MG63 (cell line): ENCODE results near the gene TUSC7. TPM values are rescaled to one million over a fixed set of nuclear protein-coding genes. Genes with fewer than 3 reads are reported as not detected.

Experiments
- DNase-seq: peaks from one replicate; pipeline ENCODE4 v3.0.0-alpha.2; 2020
- H3K27me3 ChIP-seq: fragments of 250-450 bp; sonication (Bioruptor Pico); 2 replicates; pipeline ENCODE4 v1.5.1; 2020; ENCODE audit warnings: mild to moderate bottlenecking, moderate library complexity
- H3K36me3 ChIP-seq: fragments of 250-450 bp; sonication (Bioruptor Pico); 2 replicates; pipeline ENCODE4 v1.5.1; 2020; ENCODE audit warnings: mild to moderate bottlenecking, moderate library complexity
- H3K4me3 ChIP-seq: fragments of 250-450 bp; sonication (Bioruptor Pico); 2 replicates; pipeline ENCODE4 v1.5.1; 2020; ENCODE audit warnings: mild to moderate bottlenecking, moderate library complexity
- H3K9me3 ChIP-seq: fragments of 250-450 bp; sonication (Bioruptor Pico); 2 replicates; pipeline ENCODE4 v1.5.1; 2020; ENCODE audit warnings: mild to moderate bottlenecking, moderate library complexity
- total RNA-seq: library from RNA; depleted of rRNA; stranded (reverse); fragments of >200 nt; shearing (Covaris generic); gene quantifications from 2 replicates; pipeline ENCODE4 v1.2.3, GENCODE V29; 2014; ENCODE audit warnings: low replicate concordance; rRNA removed

The TUSC7 gene
- total RNA-seq: not detected in 2 replicates

DNA sequence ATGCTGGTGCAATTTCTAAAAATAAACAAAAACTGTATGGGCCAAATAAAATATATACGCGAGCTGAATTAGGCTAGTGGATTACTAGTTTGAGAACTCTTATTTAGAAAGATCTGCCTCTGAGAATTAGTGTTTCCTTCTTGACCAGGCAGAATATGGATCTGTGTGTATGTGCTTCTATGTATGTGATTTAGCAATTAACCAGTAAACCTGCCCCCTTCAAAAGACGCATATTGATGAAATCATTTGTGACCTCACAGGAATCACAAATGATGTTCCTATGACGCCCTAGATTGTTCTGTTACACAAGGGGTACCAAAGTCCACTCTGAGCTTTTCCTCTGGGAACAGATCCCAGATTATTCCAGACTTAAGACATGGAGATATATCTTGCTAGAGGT lies at the start of gene TUSC7:
TUSC7 (plus strand) TSS at position 301 of the 400 bp plus-strand sequence.
- H3K36me3 ChIP-seq: no peaks in the 10 kb centered on the region
- H3K9me3 ChIP-seq: no peaks in the 10 kb centered on the region
- H3K27me3 ChIP-seq: no peaks in the 10 kb centered on the region
- DNase-seq: no peak
- no peak within 1 kb of the TSS for H3K4me3 ChIP-seq

- Histone ChIP-seq H3K36me3 (no peaks in the 10 kb centered on the region), H3K27me3 (no peaks in the 10 kb centered on the region), H3K9me3 (no peaks in the 10 kb centered on the region), H3K4me3 (no peak overlapping the region)
- no peak for DNase-seq
Measured at GRCh38 chr3:116661196-116661595, 48.4 kb upstream of the TUSC7 start.

DNA sequence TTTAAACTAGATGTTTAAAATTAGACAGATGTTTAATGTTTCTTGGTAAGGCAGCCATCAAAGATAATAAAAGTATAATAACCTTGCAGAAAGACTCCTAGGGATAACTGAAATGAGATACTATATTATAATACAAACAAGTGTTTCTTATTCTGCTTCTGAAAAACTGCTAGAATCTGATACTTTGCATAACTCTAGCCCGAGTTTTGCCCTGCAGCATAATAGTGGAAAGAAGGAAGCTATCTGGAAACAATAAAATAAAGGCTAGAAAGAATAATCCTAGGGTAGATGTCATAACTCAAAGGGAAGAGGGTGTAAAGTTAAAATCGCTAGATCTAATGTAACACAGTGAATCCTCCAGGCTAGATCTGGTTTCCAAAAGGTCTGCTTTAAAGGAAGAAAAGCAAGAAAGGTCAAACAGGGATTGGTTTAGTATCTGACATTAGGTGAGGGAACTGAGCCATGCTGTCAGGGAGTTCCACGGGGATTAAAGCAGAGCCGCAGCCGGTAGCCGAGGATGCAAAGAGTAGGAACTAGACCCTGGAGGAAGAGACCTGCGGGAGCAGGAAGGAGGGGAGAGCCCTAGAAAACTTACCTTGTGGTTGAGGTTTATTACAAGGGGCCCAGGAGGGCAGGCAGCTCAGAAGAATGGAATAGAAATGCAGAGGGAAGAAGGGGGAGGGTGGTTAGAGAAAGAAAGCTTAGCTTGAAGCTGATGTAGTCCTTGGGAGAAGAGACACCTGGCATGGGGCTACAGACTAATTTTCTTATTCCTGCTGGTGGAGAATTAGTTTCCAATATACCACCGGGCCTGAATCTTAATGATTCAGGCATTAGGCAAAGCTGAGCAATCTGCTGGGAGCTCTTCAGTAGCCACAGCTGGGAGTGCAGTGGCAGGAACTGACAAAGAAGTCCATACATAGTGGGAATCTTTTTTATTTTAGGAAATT lies 46.1 kb upstream of the TUSC7 start:
- no peaks in the 10 kb centered on the region for H3K9me3 ChIP-seq
- H3K4me3 ChIP-seq: no peak overlapping the region
- H3K36me3 ChIP-seq: no peaks in the 10 kb centered on the region
- DNase-seq: no peak
- no peaks in the 10 kb centered on the region for H3K27me3 ChIP-seq

GRCh38 chr3:116667324-116667723 lies 42.3 kb upstream of the TUSC7 start:
- no peak overlapping the region for H3K4me3 ChIP-seq
- no peak for DNase-seq
- H3K36me3 ChIP-seq: no peaks in the 10 kb centered on the region

DNA sequence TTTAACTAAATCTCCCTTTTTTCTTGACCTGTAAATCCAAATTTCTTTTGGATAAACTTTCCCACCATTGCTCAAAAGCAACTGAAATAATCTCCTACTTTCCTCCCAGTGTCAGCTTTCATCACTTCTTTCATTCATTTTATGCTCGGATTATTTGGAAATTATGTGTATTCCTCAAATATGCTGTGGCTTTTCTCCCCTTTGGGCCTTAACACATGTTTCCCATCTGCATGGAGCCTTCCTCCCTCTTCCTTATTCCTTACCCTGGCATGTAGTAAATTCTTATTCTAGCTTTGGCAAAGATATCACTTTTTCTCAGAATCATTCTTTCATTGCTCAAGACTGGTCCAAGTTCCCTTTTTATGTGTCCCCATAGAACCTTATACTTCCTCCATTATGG lies 41.8 kb upstream of the TUSC7 start:
- no peak for DNase-seq
- Histone ChIP-seq H3K36me3 (no peaks in the 10 kb centered on the region), H3K27me3 (no peaks in the 10 kb centered on the region), H3K9me3 (no peaks in the 10 kb centered on the region), H3K4me3 (no peak overlapping the region)

More at GRCh38 chr3:116667324-116667723, 42.3 kb upstream of the TUSC7 start:
- Histone ChIP-seq H3K9me3 (no peaks in the 10 kb centered on the region), H3K27me3 (no peaks in the 10 kb centered on the region)

- no peak for DNase-seq
- Histone ChIP-seq H3K9me3 (no peaks in the 10 kb centered on the region), H3K36me3 (no peaks in the 10 kb centered on the region)
Measured at GRCh38 chr3:116669576-116669975, 40.0 kb upstream of the TUSC7 start.

GRCh38 chr3:116671151-116671550 lies 38.4 kb upstream of the TUSC7 start:
- H3K9me3 ChIP-seq: no peaks in the 10 kb centered on the region
- no peak overlapping the region for H3K4me3 ChIP-seq
- H3K27me3 ChIP-seq: no peaks in the 10 kb centered on the region
- no peaks in the 10 kb centered on the region for H3K36me3 ChIP-seq
- no peak for DNase-seq

More at GRCh38 chr3:116669576-116669975, 40.0 kb upstream of the TUSC7 start:
- Histone ChIP-seq H3K4me3 (no peak overlapping the region), H3K27me3 (no peaks in the 10 kb centered on the region)

DNA sequence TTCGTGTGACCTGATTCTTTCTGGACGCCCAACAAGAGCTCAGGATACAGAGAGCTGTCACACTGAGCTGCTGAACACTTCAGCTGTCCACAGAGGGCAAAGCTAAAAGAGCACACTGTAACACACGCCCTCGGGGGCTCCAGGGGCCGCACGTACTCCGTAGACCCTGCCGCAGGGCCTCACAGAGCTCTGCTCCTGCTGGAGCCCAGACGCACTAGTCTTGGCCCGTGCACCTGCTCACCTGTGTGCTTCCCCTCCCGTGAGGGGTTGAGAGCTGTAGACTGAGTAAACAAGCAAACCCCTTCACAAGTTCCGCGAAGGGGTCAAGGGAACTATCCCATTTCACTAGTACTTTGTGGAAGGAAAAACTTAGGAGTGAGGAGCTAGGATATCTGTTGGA lies 30.7 kb upstream of the TUSC7 start:
- no peak for DNase-seq
- Histone ChIP-seq H3K9me3 (no peaks in the 10 kb centered on the region), H3K27me3 (no peaks in the 10 kb centered on the region), H3K4me3 (no peak overlapping the region), H3K36me3 (no peaks in the 10 kb centered on the region)

DNA sequence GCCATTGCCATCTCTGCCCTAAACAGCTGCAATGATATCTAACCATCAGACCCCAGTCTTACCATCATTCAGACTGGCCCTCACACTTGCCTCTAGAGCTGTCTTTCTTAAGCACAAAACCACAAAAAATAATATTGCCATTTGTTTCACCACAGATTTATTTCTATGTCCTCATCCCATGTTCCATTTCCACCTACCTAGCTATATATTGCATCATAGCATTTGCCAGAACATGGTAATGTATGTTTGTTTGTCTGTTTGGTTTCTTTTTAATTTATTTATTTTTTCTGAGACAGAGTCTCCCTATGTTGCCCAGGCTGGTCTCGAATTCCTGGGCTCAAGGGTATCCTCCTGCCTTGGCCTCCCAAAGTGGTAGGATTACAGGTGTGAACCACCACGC lies 18.5 kb upstream of the TUSC7 start:
- no peaks in the 10 kb centered on the region for H3K36me3 ChIP-seq
- DNase-seq: no peak
- no peak overlapping the region for H3K4me3 ChIP-seq
- no peaks in the 10 kb centered on the region for H3K9me3 ChIP-seq
- H3K27me3 ChIP-seq: no peaks in the 10 kb centered on the region

DNA sequence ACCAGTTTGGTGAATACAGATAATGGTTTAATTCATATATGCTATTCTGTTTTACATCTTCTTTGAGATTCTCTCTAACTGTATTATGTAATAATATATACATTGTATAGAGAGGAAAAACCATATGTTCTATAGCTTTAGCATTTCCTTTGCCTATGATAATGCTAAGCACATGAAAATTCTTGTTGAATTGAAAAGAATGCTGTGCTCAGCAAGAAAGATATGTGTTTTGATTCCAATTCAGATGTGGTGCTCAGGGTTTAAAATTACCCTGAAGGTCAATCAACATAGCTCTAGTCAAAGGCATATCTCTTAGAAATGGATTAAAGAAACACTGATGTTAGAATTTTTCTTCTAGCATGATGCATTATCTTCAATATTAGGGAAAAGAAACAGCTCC lies 8.5 kb upstream of the TUSC7 start:
- Histone ChIP-seq H3K4me3 (no peak overlapping the region), H3K27me3 (no peaks in the 10 kb centered on the region), H3K9me3 (no peaks in the 10 kb centered on the region), H3K36me3 (no peaks in the 10 kb centered on the region)
- no peak for DNase-seq

GRCh38 chr3:116702334-116702733 lies 7.2 kb upstream of the TUSC7 start:
- DNase-seq: no peak
- H3K36me3 ChIP-seq: no peaks in the 10 kb centered on the region
- no peaks in the 10 kb centered on the region for H3K9me3 ChIP-seq
- no peak overlapping the region for H3K4me3 ChIP-seq
- H3K27me3 ChIP-seq: no peaks in the 10 kb centered on the region

DNA sequence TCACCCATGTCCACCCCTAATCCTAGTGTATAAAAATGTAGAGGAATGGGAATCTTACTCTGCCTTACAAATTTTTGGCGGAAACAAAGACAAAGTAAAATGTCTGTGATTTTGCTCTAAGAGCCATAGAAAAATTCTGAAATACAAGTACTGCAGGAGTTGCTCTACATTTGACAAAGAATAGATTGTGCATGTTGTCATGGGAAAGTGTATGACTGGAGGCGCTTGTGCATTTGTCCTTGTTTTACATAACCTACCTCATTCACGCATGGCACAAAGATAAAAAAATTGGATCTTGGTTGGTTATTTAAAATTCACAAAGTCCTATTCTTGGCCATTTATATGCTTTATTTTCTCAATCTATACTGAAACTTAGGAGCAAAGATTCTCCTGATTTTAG lies 2.0 kb upstream of the TUSC7 start:
- no peak for DNase-seq
- Histone ChIP-seq H3K4me3 (no peak overlapping the region), H3K27me3 (no peaks in the 10 kb centered on the region), H3K36me3 (no peaks in the 10 kb centered on the region), H3K9me3 (no peaks in the 10 kb centered on the region)

DNA sequence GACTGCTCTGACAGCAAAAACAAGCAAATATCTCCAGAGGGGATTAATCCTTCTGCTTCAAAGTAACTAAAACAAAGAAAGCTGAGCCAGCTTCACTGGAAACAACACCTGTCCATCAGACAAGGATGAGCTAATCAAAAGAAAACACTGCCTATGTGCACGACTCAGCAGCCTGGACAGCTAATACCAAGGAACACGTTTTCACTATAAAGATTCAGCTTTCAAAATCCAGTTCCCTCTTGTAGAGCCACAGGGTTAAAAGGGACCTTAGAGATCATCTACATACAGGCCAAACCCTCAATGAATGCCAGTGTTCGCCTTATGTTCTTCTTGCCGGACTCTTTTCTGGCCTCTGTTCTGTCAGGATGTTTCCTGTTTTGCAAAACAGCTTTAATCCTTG lies 6.9 kb downstream of the TUSC7 start:
- Histone ChIP-seq H3K9me3 (no peaks in the 10 kb centered on the region), H3K27me3 (no peaks in the 10 kb centered on the region), H3K4me3 (no peak overlapping the region), H3K36me3 (no peaks in the 10 kb centered on the region)
- DNase-seq: no peak

DNA sequence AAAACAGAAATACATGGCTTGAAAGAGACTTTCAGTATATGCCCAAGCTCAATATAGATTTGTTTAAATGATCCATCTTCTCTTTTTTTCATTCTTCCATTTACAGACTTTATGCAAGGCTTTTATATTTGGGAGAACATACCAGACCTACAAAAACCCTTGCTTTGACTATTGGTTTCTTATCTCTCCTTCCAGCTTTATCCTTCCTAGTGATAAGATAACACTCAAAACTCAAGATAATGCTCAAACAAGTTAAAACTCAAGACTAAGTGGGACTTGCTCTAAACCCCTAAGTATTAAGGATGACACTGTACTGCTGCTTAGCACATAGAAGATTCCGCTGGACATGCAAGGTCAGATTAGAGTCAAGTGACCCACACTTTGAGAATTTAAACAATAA lies 8.0 kb downstream of the TUSC7 start:
- Histone ChIP-seq H3K9me3 (no peaks in the 10 kb centered on the region), H3K36me3 (no peaks in the 10 kb centered on the region), H3K4me3 (no peak overlapping the region), H3K27me3 (no peaks in the 10 kb centered on the region)
- DNase-seq: no peak

GRCh38 chr3:116728454-116728853 lies 18.9 kb downstream of the TUSC7 start:
- no peak for DNase-seq
- no peaks in the 10 kb centered on the region for H3K9me3 ChIP-seq
- no peak overlapping the region for H3K4me3 ChIP-seq
- no peaks in the 10 kb centered on the region for H3K27me3 ChIP-seq
- H3K36me3 ChIP-seq: no peaks in the 10 kb centered on the region

GRCh38 chr3:116734243-116734642 lies 24.7 kb downstream of the TUSC7 start:
- Histone ChIP-seq H3K4me3 (no peak overlapping the region), H3K9me3 (no peaks in the 10 kb centered on the region), H3K27me3 (no peaks in the 10 kb centered on the region), H3K36me3 (no peaks in the 10 kb centered on the region)
- no peak for DNase-seq

DNA sequence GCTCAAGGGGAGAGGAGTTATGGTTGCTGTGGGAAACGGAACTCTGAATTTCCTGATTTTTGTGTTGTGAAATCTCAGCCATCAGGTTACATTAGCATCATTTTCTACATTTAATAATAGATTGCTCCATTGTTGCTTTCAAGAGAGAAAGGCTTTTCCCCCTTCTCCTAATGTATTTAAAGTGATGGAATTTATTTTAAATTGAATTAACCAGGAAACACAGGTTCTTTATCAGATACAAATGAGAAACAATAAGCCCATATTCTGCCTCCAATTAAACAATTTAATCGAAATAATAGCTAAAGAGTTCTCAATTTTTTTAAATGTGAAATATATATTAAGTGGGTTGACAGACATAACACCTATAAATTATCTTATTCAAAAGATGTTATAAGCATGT lies 30.1 kb downstream of the TUSC7 start:
- DNase-seq: no peak
- Histone ChIP-seq H3K4me3 (no peak overlapping the region), H3K9me3 (no peaks in the 10 kb centered on the region), H3K27me3 (no peaks in the 10 kb centered on the region), H3K36me3 (no peaks in the 10 kb centered on the region)

DNA sequence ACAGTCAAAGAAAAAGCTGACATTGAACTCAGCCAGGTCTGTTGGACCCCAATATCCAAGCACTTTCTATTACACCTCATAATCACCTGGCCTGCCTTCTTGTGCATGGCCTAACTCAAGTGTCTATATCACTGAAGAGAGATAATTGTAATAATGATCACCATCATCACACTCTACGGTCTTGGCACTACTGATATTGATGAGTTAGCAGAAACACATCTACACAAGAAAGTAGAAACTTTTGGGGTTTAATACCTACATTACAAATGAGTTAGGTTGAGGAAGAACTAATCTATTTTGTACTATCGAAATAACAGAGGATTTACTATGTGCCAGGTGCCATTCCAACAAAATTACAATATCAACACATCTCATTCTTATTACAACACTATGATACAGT lies 30.7 kb downstream of the TUSC7 start:
- Histone ChIP-seq H3K27me3 (no peaks in the 10 kb centered on the region), H3K36me3 (no peaks in the 10 kb centered on the region), H3K4me3 (no peak overlapping the region), H3K9me3 (no peaks in the 10 kb centered on the region)
- DNase-seq: no peak
